ENCODE data around the gene ENPP7. TPM values are rescaled to one million over a fixed set of nuclear protein-coding genes. Genes with fewer than 3 reads are reported as not detected.
"Not testable (repeated sequence)": the region's sequence is repeated elsewhere in the genome, so short reads cannot be mapped to it uniquely, and the experiment has no call there.

Gene ENPP7
- total RNA-seq, 4 donors from 2014 or later = not detected

GRCh38 chr17:79750650-79751545 is 20.2 kb downstream of the ENPP7 start:
- Histone ChIP-seq H3K4me1 (peaks cover 5 to 20% of the 10 kb centered on the region in 2 donors), H3K4me3 (replicated peaks in 1 of 3) (no peak overlapping the region), H3K36me3 (no peaks in the 10 kb centered on the region), H3K27ac (no peak overlapping the region), H3K9me3 (no peaks in the 10 kb centered on the region), H3K27me3 (peaks cover 24% of the 10 kb centered on the region)
- DNase-seq = no peak
- WGBS, 2 donors = 73 to 79% methylated on average over 13 of the region's 13 CpGs
- intact Hi-C loops (cut with DNase I) = no loop called here
- TF ChIP-seq, protein P1, sequence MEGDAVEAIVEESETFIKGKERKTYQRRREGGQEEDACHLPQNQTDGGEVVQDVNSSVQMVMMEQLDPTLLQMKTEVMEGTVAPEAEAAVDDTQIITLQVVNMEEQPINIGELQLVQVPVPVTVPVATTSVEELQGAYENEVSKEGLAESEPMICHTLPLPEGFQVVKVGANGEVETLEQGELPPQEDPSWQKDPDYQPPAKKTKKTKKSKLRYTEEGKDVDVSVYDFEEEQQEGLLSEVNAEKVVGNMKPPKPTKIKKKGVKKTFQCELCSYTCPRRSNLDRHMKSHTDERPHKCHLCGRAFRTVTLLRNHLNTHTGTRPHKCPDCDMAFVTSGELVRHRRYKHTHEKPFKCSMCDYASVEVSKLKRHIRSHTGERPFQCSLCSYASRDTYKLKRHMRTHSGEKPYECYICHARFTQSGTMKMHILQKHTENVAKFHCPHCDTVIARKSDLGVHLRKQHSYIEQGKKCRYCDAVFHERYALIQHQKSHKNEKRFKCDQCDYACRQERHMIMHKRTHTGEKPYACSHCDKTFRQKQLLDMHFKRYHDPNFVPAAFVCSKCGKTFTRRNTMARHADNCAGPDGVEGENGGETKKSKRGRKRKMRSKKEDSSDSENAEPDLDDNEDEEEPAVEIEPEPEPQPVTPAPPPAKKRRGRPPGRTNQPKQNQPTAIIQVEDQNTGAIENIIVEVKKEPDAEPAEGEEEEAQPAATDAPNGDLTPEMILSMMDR (IDR thresholded peaks at IDR 0.05) = no peak
- TF ChIP-seq POLR2A (IDR thresholded peaks at IDR 0.05) = no peak

DNA sequence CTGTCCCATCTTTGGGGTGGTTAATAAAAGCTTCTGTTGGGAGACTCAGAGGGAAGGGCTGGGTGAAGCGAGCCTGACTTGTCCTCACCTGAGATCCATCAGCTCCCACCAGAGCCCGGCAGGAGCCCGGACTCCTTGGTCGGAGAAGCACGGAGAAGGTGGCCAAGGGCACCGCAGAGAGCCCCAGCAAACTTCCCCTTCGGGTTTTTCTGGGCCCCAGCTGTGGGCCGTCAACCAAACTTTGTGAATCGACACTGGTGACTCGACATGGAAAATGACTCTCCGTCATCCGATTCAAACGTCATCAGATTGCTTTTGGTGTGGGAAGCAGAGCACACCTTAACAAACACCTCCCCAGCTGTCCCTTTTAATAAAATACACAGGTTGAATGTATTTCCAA is 21.4 kb downstream of the ENPP7 start:
- H3K4me3 ChIP-seq (replicated peaks in 1 of 3) = no peak overlapping the region
- H3K36me3 ChIP-seq = no peaks in the 10 kb centered on the region
- intact Hi-C loops (cut with DNase I) = no loop called here
- TF ChIP-seq, protein P1 (IDR thresholded peaks at IDR 0.05) = no peak
- no peak for TF ChIP-seq POLR2A (IDR thresholded peaks at IDR 0.05)
- no peaks in the 10 kb centered on the region for H3K9me3 ChIP-seq
- 77 to 84% methylated on average over 13 of the region's 13 CpGs for WGBS, 2 donors
- peaks cover under 1 to 13% of the 10 kb centered on the region in 2 donors for H3K4me1 ChIP-seq
- no peak for DNase-seq
- H3K27me3 ChIP-seq = peaks cover 24% of the 10 kb centered on the region
- no peak overlapping the region for H3K27ac ChIP-seq

DNA sequence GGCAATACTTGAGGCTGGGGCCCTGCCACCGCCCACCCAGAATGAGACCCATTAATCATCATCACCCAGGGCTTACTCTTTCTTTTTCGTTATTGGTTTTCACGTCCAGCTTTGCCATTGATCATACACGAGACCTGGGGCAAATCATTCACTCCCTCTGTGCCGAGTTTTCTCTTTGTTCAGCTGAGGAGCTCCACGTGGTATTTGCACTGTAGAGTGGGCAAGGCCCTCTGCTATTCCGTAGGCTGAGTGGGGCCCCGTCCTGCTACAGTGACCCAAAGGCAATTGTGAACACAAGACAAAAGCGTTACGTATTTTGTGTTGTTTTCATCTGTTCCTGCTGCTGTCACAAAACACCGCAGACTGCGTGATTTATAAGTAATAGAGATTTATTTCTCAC is 23.6 kb downstream of the ENPP7 start:
- peaks cover 11% of the 10 kb centered on the region for H3K27me3 ChIP-seq
- H3K27ac ChIP-seq = no peak overlapping the region
- 72 to 73% methylated on average over 12 of the region's 12 CpGs for whole genome bisulfite sequencing, 2 donors
- H3K36me3 ChIP-seq = no peaks in the 10 kb centered on the region
- TF ChIP-seq, protein P1 (IDR thresholded peaks at IDR 0.05) = no peak
- no peak for TF ChIP-seq POLR2A (IDR thresholded peaks at IDR 0.05)
- H3K4me1 ChIP-seq = no peaks in the 10 kb centered on the region
- H3K9me3 ChIP-seq = no peaks in the 10 kb centered on the region
- no peak overlapping the region for H3K4me3 ChIP-seq (replicated peaks in 1 of 3)
- DNase-seq = no peak
- intact Hi-C loops (cut with DNase I) = no loop called here

GRCh38 chr17:79754903-79755302 is 24.2 kb downstream of the ENPP7 start:
- WGBS, 2 donors = 89% methylated on average over 8 to 9 of the region's 9 CpGs
- DNase-seq; H3K36me3 ChIP-seq; intact Hi-C loops (cut with DNase I); H3K27me3 ChIP-seq; H3K4me1 ChIP-seq; H3K9me3 ChIP-seq; H3K27ac ChIP-seq; H3K4me3 ChIP-seq (replicated peaks in 1 of 3): not testable (repeated sequence)

GRCh38 chr17:79755591-79755990 is 24.8 kb downstream of the ENPP7 start:
- peaks cover 9% of the 10 kb centered on the region for H3K27me3 ChIP-seq
- no peak for DNase-seq
- H3K36me3 ChIP-seq = no peaks in the 10 kb centered on the region
- 87 to 90% methylated on average over 14 of the region's 14 CpGs for WGBS, 2 donors
- H3K9me3 ChIP-seq = no peaks in the 10 kb centered on the region
- intact Hi-C loops (cut with DNase I) = no loop called here
- H3K4me1 ChIP-seq = no peaks in the 10 kb centered on the region
- H3K4me3 ChIP-seq (replicated peaks in 1 of 3) = no peak overlapping the region
- TF ChIP-seq, protein P1 (IDR thresholded peaks at IDR 0.05) = no peak
- TF ChIP-seq POLR2A (IDR thresholded peaks at IDR 0.05) = no peak
- H3K27ac ChIP-seq = no peak overlapping the region
